Neural progenitor cell (in vitro differentiated cells): ENCODE data around the gene TMEM35A. TPM values are rescaled to one million over a fixed set of nuclear protein-coding genes. Genes with fewer than 3 reads are reported as not detected.
A peak's percentile ranks its signal among the peaks of the same experiment; 100 is the strongest.

ENCODE experiments used
- DNase-seq: peaks from one replicate; pipeline ENCODE4 v3.0.0-alpha.2; 2016; ENCODE audit warnings: low spot score
- H2AFZ ChIP-seq: fragments of 200-600 bp; sonication (generic); replicated peaks from 2 replicates; pipeline ENCODE4 v1.6.1; 2016; ENCODE audit warnings: antibody characterized with exemption
- H3F3A ChIP-seq: fragments of 200-600 bp; sonication (generic); 2 replicates; pipeline ENCODE4 v1.6.1; 2016; ENCODE audit warnings: antibody characterized with exemption, low read depth
- H3K27ac ChIP-seq: fragments of 200-600 bp; sonication (generic); 2 replicates; pipeline ENCODE4 v1.5.1; 2016; ENCODE audit warnings: mild to moderate bottlenecking
- H3K27me3 ChIP-seq: fragments of 200-600 bp; sonication (generic); 2 replicates; pipeline ENCODE4 v1.6.1; 2016; ENCODE audit warnings: mild to moderate bottlenecking, moderate library complexity
- H3K36me3 ChIP-seq: fragments of 200-600 bp; sonication (generic); 2 replicates; pipeline ENCODE4 v1.5.1; 2016
- H3K4me1 ChIP-seq: fragments of 200-600 bp; sonication (generic); 2 replicates; pipeline ENCODE4 v1.6.1; 2016; ENCODE audit warnings: mixed run types
- H3K4me2 ChIP-seq: fragments of 200-600 bp; sonication (generic); 2 replicates; pipeline ENCODE4 v1.6.1; 2016
- H3K4me3 ChIP-seq: fragments of 200-600 bp; sonication (generic); 2 replicates; pipeline ENCODE4 v1.5.1; 2016
- H3K79me2 ChIP-seq: fragments of 200-600 bp; sonication (generic); 2 replicates; pipeline ENCODE4 v1.6.1; 2016; ENCODE audit warnings: low read depth
- H3K9ac ChIP-seq: fragments of 200-600 bp; sonication (generic); 2 replicates; pipeline ENCODE4 v1.6.1; 2016
- H3K9me3 ChIP-seq: fragments of 200-600 bp; sonication (generic); 2 replicates; pipeline ENCODE4 v1.5.1; 2016; ENCODE audit warnings: low read depth
- H4K20me1 ChIP-seq: fragments of 200-600 bp; sonication (generic); 2 replicates; pipeline ENCODE4 v1.6.1; 2016; ENCODE audit warnings: low read depth
- H3K27ac Mint-ChIP-seq: 3 replicates; pipeline ENCODE4 v1.8.0; 2021; ENCODE audit warnings: mixed read lengths
- H3K27me3 Mint-ChIP-seq: 2 replicates; pipeline ENCODE4 v1.8.0; 2022; ENCODE audit warnings: low read depth, mild to moderate bottlenecking, inconsistent platforms, moderate library complexity, mixed read lengths; ENCODE audit not compliant: insufficient read depth
- H3K36me3 Mint-ChIP-seq: 3 replicates; pipeline ENCODE4 v1.8.0; 2021; ENCODE audit warnings: mixed read lengths
- H3K4me1 Mint-ChIP-seq: 3 replicates; pipeline ENCODE4 v1.8.0; 2021; ENCODE audit warnings: mixed read lengths
- H3K4me3 Mint-ChIP-seq: 3 replicates; pipeline ENCODE4 v1.8.0; 2021; ENCODE audit warnings: mild to moderate bottlenecking, moderate library complexity, mixed read lengths
- H3K9me3 Mint-ChIP-seq: 3 replicates; pipeline ENCODE4 v1.8.0; 2020; ENCODE audit warnings: mixed read lengths
- CTCF ChIP-seq: fragments of 200-600 bp; sonication (generic); IDR thresholded peaks from 2 replicates; pipeline ENCODE4 v1.5.1; 2017; ENCODE audit warnings: antibody characterized with exemption, mild to moderate bottlenecking
- EZH2 ChIP-seq: fragments of 200-600 bp; sonication (generic); IDR thresholded peaks from 2 replicates; pipeline ENCODE4 v1.6.1; 2017; ENCODE audit warnings: antibody characterized with exemption, mild to moderate bottlenecking, moderate library complexity
- EZH2phosphoT487 ChIP-seq: fragments of 200-600 bp; sonication (generic); IDR thresholded peaks from 2 replicates; pipeline ENCODE4 v1.6.1; 2017; ENCODE audit warnings: antibody characterized with exemption
- total RNA-seq: library from RNA; depleted of rRNA; stranded (reverse); fragments of >200 nt; gene quantifications from 2 replicates; pipeline ENCODE4 v1.2.3, GENCODE V29; 2015; ENCODE audit warnings: low replicate concordance

The TMEM35A gene
- total RNA-seq, 1 donor from 2014 or later: 14.1 TPM

- peak; percentile 10 for DNase-seq
- no peak overlapping the region for H3K27ac Mint-ChIP-seq
- peaks cover 12% of the 10 kb centered on the region for H3K9me3 Mint-ChIP-seq
- Histone ChIP-seq H3K79me2 (no peaks in the 10 kb centered on the region), H3K27me3 (no peaks in the 10 kb centered on the region), H3K27ac (no peak overlapping the region), H3K4me1 (no peaks in the 10 kb centered on the region), H3K36me3 (no peaks in the 10 kb centered on the region), H4K20me1 (no peaks in the 10 kb centered on the region), H3K9ac (no peak overlapping the region), H3K9me3 (peaks cover under 1% of the 10 kb centered on the region), H3K4me3 (peak overlapping the region; percentile 79), H3K4me2 (peak overlapping the region; percentile 81), H2AFZ (no peak overlapping the region), H3F3A (no peaks in the 10 kb centered on the region)
- peak overlapping the region; percentile 90 for H3K4me3 Mint-ChIP-seq
- H3K27me3 Mint-ChIP-seq: peaks cover 5% of the 10 kb centered on the region
- H3K4me1 Mint-ChIP-seq: peaks cover 3% of the 10 kb centered on the region
- TF ChIP-seq CTCF: no peak
- no peak for TF ChIP-seq EZH2phosphoT487
- TF ChIP-seq EZH2: no peak
- no peaks in the 10 kb centered on the region for H3K36me3 Mint-ChIP-seq
Measured at GRCh38 chrX:101079736-101080270, 1.1 kb downstream of the TMEM35A start.

GRCh38 chrX:101080326-101081124 lies 1.8 kb downstream of the TMEM35A start:
- Mint-ChIP-seq H3K4me3 (peak overlapping the region; percentile 67), H3K27me3 (peaks cover 5% of the 10 kb centered on the region), H3K36me3 (no peaks in the 10 kb centered on the region), H3K27ac (no peak overlapping the region), H3K9me3 (peaks cover 9% of the 10 kb centered on the region), H3K4me1 (peaks cover 3% of the 10 kb centered on the region)
- Histone ChIP-seq H3K4me2 (peak overlapping the region; percentile 81), H3K27ac (no peak overlapping the region), H3K9ac (no peak overlapping the region), H3K9me3 (no peaks in the 10 kb centered on the region), H3K36me3 (no peaks in the 10 kb centered on the region), H3F3A (no peaks in the 10 kb centered on the region), H4K20me1 (no peaks in the 10 kb centered on the region), H2AFZ (no peak overlapping the region), H3K79me2 (no peaks in the 10 kb centered on the region), H3K4me3 (peak overlapping the region; percentile 79), H3K27me3 (no peaks in the 10 kb centered on the region), H3K4me1 (no peaks in the 10 kb centered on the region)
- no peak for DNase-seq
- TF ChIP-seq EZH2phosphoT487 (no peak), CTCF (no peak), EZH2 (no peak)

- Histone ChIP-seq H3K27ac (no peak overlapping the region), H4K20me1 (no peaks in the 10 kb centered on the region), H3K4me2 (no peak overlapping the region), H3K9me3 (no peaks in the 10 kb centered on the region), H3K4me1 (no peaks in the 10 kb centered on the region), H3K4me3 (no peak overlapping the region), H3K36me3 (no peaks in the 10 kb centered on the region), H3K79me2 (no peaks in the 10 kb centered on the region), H2AFZ (no peak overlapping the region), H3K27me3 (no peaks in the 10 kb centered on the region), H3K9ac (no peak overlapping the region), H3F3A (no peaks in the 10 kb centered on the region)
- Mint-ChIP-seq H3K9me3 (peaks cover 5% of the 10 kb centered on the region), H3K4me1 (peaks cover 3% of the 10 kb centered on the region), H3K36me3 (no peaks in the 10 kb centered on the region), H3K4me3 (no peak overlapping the region), H3K27me3 (peaks cover 5% of the 10 kb centered on the region), H3K27ac (no peak overlapping the region)
- DNase-seq: no peak
- TF ChIP-seq CTCF (no peak), EZH2 (no peak), EZH2phosphoT487 (no peak)
Measured at GRCh38 chrX:101081231-101081630, 2.6 kb downstream of the TMEM35A start.
